CD4-positive, alpha-beta T cell treated with Interferon alpha-2 for 1 hour (primary cell): Measurements from ENCODE around the gene RPS6KA3.
A peak's percentile ranks its signal among the peaks of the same experiment; 100 is the strongest.
"Not testable (repeated sequence)": the region's sequence is repeated elsewhere in the genome, so short reads cannot be mapped to it uniquely, and the experiment has no call there.

ENCODE experiments used
- DNase-seq, 2 donors: peaks; one replicate each; pipeline ENCODE4 v3.0.0-alpha.2; 2020 to 2022

The RPS6KA3 gene

DNA sequence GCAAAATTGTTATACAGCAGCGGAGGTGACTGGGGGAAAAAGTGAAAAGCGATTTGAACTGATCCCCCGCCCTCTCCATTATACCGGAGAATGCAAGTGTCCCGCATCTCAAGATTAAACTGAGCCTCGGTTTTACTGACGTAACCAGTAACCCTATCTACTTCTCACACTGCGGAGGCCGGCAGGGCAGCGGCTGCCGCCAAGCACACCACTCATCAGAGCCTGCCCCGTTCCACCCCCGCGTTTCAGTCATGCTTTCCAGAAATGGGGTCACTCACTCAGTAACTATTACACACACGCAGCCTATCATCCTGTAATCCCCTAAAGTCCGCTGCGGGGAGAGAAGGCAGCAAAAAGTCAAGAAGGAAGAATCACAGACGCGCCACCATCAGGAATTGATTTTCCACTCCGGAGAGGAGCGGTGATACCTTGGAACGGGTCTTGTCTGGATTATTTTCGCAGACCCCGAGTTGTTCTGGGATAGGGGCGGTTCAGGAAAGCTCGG lies 1.4 kb downstream of the RPS6KA3 start:
- DNase-seq, result peak; percentile 61 to 69

DNA sequence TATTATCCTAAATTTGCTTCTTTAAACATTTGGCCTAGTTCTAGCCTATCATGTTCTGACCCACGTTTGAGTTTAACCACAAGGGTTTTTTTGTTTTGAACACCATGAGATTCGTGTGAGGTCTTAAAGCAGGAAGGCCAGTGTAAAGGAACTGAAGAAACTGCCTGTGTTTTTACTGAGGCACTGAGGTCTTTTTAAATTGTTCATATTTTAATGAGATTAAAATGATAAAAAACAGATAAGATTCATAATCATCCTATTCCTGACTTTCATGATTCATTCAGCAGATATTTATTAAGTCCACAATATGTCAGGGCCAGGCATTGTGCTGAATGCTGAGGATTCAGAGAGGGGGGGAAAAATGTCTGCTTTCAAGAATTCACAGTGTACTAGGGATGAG lies 3.2 kb downstream of the RPS6KA3 start:
- DNase-seq, result peak in 1 of 2 donors; percentile 68

DNA sequence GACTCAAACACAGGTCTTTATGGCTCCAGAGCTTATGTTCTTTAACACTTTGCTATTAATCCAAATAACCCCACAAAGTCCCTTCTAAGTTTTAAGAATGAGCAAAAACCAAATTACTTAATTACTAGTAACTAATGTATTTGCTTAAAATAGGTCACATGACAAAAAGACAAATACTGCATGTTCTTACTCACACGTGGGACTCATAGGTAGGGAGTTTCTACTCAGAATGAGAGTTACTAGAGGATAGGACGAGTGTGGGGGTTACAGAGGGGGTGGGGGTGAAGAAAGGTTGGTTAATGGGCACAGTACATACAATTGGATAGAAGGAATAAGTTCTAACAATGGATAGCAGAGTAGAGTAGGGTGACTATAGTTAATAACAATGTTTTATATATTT lies 5.8 kb downstream of the RPS6KA3 start:
- no peak for DNase-seq

DNA sequence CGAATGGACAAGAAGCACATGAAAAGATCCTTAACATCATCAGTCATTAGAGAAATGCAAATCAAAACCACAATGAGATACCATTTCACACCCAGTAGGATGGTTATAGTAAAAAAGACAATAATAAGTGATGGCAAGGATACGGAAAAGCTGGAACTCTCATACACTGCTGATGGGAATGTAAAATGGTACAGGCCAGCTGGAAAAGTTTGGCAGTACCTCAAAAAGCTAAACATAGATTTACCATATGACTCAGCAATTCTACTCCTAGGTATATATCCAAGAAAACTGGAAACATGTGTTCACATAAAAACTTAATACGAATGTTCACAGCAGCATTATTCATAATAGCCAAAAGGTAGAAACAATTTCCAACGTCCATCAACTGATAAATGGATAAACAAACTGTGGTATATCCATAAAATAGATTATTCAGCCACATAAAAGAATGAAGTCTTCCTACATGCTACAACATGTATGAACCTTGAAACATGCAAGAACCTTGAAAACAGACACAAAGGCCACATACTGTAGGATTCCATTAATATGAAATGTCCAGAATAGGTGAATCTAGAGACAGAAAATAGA lies 11.9 kb downstream of the RPS6KA3 start:
- DNase-seq, result no peak

DNA sequence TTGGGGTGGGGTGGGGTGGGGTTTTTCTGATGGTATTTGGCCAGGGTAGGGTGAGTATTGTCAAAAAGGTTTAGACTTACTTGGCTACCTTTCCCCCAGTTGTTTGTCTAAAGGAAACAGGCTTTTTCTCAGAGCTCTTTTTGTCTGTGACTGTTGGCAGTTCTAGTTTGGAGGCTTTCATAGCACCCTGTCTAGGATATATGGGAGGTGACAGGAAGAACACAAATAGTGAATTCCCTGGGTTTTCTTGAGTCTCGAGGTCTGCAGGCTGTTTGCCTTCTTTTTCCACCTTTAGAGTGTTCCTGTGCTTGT lies 13.5 kb downstream of the RPS6KA3 start:
- no peak for DNase-seq

DNA sequence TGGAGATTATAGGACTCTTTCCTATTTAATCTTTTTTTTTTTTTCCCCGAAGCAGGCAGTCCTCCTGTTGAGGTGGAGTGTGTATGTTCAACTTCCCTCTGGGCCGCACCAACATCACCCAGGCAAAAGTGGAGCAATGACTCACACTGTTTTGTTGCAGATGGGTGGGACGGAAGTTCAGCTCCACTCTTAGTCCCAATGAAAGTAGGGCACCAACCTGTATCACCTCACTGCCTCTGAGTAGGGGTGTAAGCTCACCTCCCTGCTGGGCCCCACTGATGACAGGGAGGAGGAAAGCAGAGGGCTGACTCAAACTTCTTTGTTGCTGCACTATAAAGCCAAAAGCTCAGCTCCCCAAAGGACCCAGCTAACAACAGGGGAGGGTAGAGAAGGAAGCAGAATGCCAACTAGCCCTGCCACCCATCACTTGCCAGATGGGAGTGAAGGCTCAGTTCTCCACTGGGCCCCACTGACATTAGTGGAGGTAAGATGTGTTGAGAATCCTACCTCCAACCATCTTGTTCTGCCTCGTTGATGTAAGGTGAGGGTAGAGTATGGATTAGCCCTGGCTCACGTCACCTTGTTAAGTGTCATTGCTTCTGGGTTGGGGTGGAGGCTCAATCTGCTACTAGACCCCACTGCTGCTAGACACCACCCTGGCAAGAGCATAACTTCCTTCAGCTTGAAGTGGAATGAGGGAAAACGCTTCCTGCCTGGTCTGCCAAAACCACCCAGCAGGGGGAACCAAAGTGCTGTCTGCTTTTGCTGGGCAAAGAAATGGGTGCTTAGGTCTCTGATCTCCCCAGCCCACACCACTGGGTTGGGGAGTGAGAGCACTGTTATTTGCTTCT lies 14.1 kb downstream of the RPS6KA3 start:
- peak; percentile 65 to 81 for DNase-seq

DNA sequence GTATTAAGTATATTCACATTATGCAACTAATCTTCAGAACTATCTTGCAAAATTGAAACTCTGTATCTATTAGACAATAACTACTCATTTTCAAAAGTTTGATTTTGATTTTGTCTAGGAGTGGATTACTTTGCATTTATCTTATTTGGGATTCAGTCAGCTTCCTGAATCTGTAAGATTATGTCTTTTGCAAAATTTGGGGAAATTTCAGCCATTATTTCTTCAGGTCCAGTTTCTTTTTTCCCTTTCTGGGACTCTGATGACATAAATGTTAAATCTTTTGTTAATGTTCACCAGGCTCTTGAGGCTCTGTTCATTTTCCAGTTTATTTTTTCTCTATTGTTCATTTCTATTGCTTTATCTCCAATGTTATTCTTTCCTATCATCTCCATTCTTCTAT lies 15.0 kb downstream of the RPS6KA3 start:
- DNase-seq, result no peak

DNA sequence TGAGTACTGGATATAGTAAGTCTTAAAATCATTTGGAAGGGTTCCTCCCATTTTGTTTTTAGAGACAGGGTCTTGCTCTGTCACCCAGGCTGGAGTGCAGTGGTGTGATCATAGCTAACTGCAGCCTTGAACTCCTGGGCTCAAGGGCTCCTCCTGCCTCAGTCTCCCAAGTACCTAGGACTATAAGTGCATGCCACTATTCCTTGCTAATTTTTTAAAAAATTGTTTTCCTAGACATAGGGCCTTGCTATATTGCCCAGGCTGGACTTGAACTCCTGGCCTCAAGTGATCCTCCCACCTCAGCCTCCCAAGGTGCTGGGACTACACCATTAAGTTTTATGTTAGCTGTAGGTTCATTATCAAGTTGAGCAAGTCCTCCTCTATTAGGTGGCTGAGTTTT lies 16.6 kb downstream of the RPS6KA3 start:
- not testable (repeated sequence) for DNase-seq

DNA sequence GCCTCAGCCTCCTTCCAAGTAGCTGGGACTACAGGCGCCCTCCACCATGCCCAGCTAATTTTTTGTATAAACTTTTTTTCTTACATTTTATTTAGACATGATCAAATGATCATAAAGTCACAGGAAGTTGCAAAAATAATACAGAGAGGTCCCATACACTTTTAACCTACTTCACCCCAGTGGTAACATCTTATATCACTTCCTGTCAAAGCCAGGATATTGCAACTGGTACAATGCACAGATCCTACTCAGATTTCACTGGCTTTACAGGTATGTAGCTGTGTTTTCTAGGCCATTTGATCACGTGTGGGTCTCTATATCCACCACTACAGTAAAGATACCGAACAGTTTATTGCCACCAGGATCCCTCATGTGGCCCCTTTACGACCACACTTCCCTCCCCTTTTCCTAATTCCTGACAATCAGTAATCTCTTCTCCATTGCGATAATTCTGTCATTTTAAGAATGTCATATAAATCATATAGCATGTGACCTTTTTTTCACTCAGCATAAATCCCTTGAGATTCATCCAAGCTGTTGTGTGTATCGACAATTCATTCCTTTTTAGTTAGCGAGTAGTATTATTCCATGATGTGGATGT lies 18.0 kb downstream of the RPS6KA3 start:
- no peak for DNase-seq

DNA sequence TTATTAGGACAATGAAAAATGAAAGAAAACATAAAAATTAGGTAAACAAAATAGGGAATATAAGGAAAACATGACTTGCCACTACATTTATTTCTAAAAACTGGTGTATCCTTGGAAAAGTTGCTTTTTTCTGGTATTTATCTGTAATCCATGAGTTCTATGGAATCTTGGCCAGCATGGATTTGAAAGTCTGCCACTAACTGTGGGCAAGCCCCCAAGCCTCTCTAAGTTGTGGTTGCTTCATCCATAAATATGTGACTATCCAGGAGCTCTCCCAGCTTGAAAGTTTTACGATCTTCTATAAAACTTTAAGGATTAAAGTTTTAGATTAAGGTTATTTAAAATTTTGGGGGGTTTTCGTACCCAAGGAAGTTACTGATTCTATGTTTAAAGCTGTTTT lies 21.8 kb downstream of the RPS6KA3 start:
- no peak for DNase-seq

DNA sequence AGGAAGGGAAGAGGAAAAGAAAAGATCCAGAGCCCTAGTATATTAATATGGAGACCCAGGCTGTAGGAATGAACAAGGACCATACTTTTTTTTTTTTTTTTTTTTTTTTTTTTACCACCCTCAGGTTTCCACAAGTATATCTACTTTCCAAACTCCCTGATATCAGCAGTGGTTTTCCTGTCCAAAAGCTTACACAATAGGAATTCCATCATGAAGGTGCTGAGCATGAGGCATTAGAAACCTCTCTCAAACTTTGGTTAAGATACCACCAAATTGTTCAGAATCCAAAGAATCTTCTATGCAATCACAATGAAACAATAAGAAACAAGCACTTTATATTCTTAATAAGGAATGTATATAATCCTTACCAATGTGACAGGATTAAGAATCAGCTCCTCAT lies 26.5 kb downstream of the RPS6KA3 start:
- DNase-seq, result no peak

DNA sequence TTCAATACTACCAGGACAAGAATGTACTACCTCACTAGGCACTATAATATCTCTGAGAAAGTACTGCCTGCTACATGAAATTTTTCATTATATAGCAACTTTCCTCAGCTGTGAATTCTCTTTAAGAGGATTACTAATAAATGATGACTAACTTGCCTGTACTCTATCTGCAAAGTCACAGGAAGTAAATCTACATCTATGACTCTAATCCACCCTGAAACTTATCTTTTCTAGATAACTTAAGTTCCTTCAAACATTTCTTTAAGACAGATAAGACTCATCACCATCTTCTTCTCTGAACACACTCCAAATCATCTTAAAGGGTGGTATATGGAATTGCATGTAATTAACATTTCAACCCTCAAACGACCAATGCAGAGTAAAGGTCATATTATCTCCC lies 28.8 kb downstream of the RPS6KA3 start:
- DNase-seq, result no peak

DNA sequence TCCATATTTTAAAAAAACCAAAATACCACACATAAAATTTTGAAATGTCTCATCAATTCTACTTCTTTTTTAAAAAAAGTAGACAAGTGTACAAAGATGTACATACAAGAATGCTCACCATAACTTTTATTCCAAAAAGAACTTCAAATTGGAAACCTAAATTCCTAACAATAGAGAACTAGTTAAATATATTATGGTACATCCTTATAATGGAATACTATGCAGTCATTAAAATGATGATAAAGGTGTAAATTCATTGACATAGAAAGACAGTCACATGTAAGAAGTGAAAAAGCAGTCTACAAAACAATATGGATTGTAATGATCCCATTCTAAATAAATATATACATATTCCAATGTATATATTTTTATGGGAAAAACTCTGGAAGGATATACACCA lies 31.0 kb downstream of the RPS6KA3 start:
- DNase-seq, result no peak

DNA sequence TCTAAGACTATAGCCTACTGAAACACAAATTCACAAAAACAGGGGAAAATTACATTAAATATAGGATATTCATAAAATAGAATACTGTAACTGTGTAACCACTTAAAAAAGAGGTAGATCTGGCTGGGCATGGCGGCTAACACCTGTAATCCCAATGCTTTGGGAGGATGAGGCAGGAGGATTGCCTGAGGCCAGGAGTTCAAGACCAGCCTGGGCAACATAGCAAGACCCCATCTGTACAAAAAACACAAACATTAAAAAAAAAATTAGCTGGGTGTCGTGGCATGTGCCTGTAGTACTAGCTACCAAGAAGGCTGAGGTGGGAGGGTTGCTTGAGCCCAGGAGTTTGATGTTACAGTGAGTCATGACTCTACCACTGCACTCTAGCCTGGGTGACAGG lies 33.4 kb downstream of the RPS6KA3 start:
- DNase-seq, result no peak

DNA sequence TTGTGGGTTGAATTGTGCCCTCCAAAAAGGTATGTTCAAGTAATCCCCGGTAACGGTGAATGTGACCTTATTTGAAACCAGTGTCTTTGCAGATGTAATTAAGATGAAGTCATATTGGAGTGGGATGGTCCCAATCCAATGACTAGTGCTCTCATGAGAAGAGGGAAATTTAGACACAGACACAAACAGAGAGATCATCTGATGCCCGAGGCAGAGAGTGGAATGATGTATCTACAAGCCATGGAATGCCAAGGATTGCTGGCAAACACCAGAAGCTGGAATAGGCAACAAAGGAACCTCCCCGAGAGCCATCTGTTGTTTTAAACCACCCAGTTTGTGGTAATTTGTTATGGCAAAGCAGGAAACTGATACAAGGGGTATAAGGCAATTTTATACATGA lies 35.1 kb downstream of the RPS6KA3 start:
- no peak for DNase-seq

DNA sequence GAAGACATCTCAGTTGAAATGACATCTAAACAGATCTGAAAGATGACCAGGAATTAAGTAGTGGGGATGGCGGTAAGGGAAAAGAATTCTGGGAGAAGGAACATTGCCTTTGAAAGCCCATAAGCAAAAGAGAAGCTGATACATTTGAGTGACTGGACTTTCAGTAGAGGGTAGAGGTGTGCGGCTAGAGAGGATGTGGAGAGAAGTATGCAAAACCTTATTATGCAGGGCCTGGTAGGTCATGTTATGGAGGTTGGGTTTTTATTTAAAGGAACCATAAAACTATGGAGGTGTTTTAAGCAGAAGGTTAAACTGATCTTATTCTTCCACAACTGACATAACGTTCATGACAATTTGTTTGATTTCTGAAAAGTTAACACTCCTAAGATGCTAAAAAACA lies 36.3 kb downstream of the RPS6KA3 start:
- DNase-seq, result no peak

DNA sequence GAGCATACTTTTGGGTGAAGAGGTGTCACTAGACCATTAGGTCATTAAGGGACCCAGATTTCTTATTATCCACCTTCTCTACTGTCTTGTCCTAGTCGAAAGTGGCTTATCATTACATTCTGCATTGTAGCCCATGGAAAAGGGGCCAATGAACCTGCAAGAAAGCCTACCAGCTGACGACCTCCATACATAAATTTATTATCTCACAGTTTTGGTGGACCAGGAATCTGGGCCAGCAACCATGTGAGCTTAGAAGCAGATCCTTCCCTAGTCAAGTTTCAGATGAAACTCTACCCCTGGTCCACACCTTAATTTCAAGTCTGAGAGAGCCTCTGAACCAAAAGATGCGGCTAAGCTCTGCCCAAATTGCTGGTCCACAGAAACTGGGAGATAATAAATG lies 37.6 kb downstream of the RPS6KA3 start:
- no peak for DNase-seq

DNA sequence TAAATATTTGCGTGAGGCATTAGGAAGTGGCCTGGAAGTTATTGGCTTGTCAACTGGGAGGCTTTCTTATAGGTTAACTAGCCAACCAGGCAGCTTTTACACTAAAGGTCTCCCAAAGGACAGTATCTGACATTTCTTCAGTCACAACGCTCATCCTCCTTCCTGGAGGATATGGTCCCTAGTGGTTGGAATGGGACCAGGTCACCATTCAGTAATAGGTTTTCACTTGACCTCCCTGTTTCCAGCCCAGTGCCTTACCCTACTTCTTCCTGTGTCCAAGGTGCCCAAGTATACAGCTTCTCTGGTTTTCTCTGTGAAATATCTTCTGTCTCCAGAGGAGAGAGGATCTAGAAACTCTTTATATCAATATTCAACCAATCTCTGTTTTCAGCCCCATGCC lies 38.5 kb downstream of the RPS6KA3 start:
- no peak for DNase-seq

DNA sequence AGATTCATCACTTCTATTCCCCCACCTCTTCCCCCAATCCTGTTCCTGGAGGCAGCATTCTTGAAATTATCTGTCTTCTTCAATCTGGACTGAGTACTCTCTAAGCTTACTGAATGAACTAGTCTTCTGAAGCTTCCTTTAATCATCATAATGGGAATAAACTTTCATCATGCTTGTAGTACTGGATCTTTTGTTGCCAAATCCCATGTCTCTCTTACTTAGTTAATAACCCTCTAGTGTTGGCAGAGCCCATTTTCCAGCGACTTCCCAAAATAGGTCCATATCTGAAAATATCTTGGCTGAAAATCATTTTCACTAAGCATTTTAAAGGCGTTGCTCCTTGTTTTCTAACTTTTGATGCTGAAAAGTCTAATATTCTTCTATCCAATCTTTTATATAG lies 39.6 kb downstream of the RPS6KA3 start:
- no peak for DNase-seq

DNA sequence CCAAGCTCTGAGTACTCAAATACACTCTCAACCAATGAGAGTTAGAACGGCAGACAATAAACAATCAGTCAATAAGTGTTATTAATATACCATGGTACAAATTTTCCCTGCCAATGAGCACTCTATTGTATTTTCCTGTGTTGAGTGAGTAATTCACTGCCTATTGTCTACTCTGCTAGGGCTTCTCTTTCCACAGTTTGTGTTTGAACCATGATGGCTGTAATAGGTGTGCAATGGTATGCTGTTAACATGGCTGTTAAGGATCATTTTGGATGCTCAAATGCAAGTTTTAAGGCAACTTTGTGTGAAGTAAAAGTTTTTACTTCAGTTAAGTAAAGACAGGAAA lies 41.2 kb downstream of the RPS6KA3 start:
- no peak for DNase-seq

DNA sequence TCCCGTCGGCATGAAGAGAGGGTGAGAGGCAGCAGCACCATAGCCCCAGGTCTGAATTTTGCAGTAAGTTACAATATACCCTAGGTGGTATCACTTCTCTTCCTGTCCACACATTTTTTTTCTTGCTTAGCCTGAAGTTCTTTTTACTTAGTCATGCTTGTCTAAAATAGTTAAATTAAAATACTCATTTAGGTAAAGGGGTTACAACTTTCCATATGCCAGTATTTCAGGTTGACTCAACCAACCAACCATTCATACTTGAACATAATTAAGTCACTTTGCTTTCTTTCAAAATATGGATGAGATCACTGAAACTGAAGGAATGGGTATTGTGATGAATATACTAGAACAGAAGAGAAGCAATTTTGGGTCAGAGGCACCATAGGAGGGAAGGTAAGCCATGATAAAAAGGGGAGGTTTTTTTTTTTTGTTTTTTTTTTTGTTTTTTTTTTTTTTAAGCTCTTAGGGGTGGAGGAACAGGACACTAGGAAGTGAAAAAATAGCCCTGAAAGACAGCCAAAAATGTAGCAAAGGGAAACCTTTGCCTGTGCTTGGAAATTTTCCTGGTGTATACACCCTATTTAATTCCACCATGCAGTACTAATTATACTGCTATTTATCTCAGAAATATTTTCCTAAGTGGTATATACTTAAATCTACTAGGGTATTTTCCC lies 41.8 kb downstream of the RPS6KA3 start:
- no peak for DNase-seq

DNA sequence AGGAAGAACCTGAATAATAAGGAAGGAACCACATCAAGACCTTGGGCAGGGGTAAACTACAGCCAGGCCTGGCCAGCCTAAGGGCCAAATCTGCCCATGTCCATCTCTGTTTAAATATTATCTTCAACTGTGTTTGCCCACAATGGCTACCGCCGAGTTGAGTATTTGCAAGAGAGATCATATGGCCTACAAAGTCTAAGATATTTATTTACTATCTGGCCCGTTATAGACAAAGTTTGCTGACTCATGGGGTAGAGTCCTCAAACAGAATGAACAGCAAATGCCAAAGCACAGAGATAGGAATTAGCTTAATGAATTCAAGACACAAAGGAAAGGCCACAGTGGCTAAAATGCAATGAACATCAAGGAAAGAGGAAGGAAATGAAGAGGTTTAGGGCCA lies 44.8 kb downstream of the RPS6KA3 start:
- no peak for DNase-seq

DNA sequence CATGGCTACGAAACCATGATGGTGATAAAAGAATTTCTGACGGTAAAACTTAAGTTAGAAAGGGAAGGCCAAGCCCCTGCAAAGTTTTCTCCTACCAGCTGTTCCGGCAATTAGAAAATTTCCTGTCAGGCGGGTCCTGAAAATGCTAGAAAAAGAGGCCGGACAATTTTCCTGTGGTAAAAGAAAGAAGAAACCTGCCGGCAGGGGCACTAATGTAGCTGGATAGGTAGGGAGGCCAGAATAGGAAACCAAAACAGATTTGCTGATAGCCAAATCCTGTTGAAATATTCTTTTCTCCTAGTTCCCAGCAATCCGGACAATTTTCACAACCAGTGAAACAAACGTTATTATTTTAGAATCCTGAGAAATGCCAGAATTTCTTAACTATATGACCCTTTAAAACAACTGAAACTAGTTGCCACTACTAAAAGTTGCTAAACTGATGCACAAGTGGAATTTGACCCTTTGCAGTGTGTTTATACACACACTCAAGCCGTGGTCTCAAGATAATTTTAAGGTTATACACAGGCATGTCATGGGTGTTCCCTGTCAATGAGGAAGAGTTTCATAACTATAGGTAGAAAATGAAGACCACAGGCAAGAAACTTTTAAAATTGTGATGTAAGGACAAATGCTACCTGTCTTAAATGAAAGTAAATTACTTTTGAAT lies 47.7 kb downstream of the RPS6KA3 start:
- no peak for DNase-seq
